Bronchial smooth muscle cell (primary cell): ENCODE results near the gene EXOG. TPM values are rescaled to one million over a fixed set of nuclear protein-coding genes. Genes with fewer than 3 reads are reported as not detected.

Experiments used
- total RNA-seq: library from RNA; depleted of rRNA; stranded (reverse); fragments of >200 nt; gene quantifications from 2 replicates; pipeline ENCODE4 v1.2.1, GENCODE V29; 2014

The EXOG gene
- 5.9 and 7.6 TPM in 2 replicates for total RNA-seq

GRCh38 chr3:38496131-38496910 is at the start of gene EXOG:
Gene EXOG (plus strand): TSS chr3:38496340. CDS start chr3:38496368, 28 bp downstream.

GRCh38 chr3:38453075-38453912 is 42.8 kb upstream of the EXOG start, which contains the start of gene ACVR2B:
Gene ACVR2B (plus strand): TSS chr3:38453890. CDS start chr3:38454323, 433 bp downstream.

Other genes starting within 250 kb of the EXOG start
- gene SLC22A13, start 230.5 kb upstream of the EXOG start, total RNA-seq, result under 0.01 and 0.09 TPM in 2 replicates
- gene SLC22A14, start 214.0 kb upstream of the EXOG start, total RNA-seq, result under 0.01 and 0.17 TPM in 2 replicates
- gene XYLB, start 149.6 kb upstream of the EXOG start, total RNA-seq, result 3.6 and 5.8 TPM in 2 replicates
- gene ACVR2B, start 42.5 kb upstream of the EXOG start, total RNA-seq, result 0.95 and 1.7 TPM in 2 replicates
- under 0.01 and 0.09 TPM in 2 replicates for gene SCN5A, start 153.3 kb downstream of the EXOG start, total RNA-seq